Spleen (tissue), 11 donors: ENCODE results near the gene GALNTL6. TPM values are rescaled to one million over a fixed set of nuclear protein-coding genes. Genes with fewer than 3 reads are reported as not detected.

Experiments used
- DNase-seq: peaks from one replicate; pipeline ENCODE4 v3.0.0-alpha.2; 2020
- H3K27ac ChIP-seq, 8 donors: fragments of 200-600 bp; sonication (generic) in 7 of 8; 1 replicate in 4 of 8; 2 replicates in 4 of 8; pipeline versions ENCODE4 v1.5.0 to v1.8.0; 2016 to 2021; ENCODE audit warnings: inconsistent platforms in 4 of 8, mild to moderate bottlenecking in 4 of 8, moderate library complexity in 1 of 8
- H3K27me3 ChIP-seq, 7 donors: fragments of 200-600 bp; sonication (generic) in 6 of 7; replicated peaks in 1 of 7; 1 replicate in 4 of 7; 2 replicates in 3 of 7; pipeline versions ENCODE4 v1.5.0 to v1.8.0; 2016 to 2021; ENCODE audit warnings: inconsistent platforms in 3 of 7, mild to moderate bottlenecking in 1 of 7
- H3K36me3 ChIP-seq, 6 donors: fragments of 200-600 bp; sonication (generic) in 5 of 6; 1 replicate in 4 of 6; 2 replicates in 2 of 6; pipeline versions ENCODE4 v1.5.0 to v1.8.0; 2016 to 2021; ENCODE audit warnings: inconsistent platforms in 2 of 6
- H3K4me1 ChIP-seq, 6 donors: fragments of 200-600 bp; sonication (generic) in 5 of 6; 1 replicate in 3 of 6; 2 replicates in 3 of 6; pipeline versions ENCODE4 v1.5.0 to v1.8.0; 2016 to 2021; ENCODE audit warnings: inconsistent platforms in 3 of 6
- H3K4me3 ChIP-seq, 8 donors: fragments of 200-600 bp; sonication (generic) in 7 of 8; 1 replicate in 4 of 8; 2 replicates in 4 of 8; pipeline versions ENCODE4 v1.5.0 to v1.8.0; 2016 to 2021; ENCODE audit warnings: inconsistent platforms in 4 of 8, mild to moderate bottlenecking in 4 of 8, moderate library complexity in 2 of 8
- H3K9me3 ChIP-seq, 8 donors: fragments of 200-600 bp; sonication (generic) in 7 of 8; 1 replicate in 4 of 8; 2 replicates in 4 of 8; pipeline versions ENCODE4 v1.5.0 to v1.8.0; 2016 to 2021; ENCODE audit warnings: inconsistent platforms in 4 of 8
- CTCF ChIP-seq, 11 experiments: fragments of 200-600 bp in 7 of 11; fragments of 450-650 bp in 4 of 11; sonication (generic) in 4 of 11; IDR thresholded peaks in 8 of 11; conservative IDR thresholded peaks in 3 of 11; 1 replicate in 7 of 11; 2 replicates in 4 of 11; pipeline versions ENCODE4 v1.4.0 to v1.8.0; 2016 to 2021; ENCODE audit warnings: antibody characterized with exemption in 11 of 11, inconsistent platforms in 4 of 11, mild to moderate bottlenecking in 1 of 11
- POLR2A ChIP-seq, 3 donors: fragments of 450-650 bp; IDR thresholded peaks; one replicate each; pipeline ENCODE4 v1.5.1; 2017; ENCODE audit warnings: antibody characterized with exemption in 3 of 3, mild to moderate bottlenecking in 1 of 3
- POLR2AphosphoS5 ChIP-seq, 3 donors: sonication (generic); formaldehyde crosslinking; IDR thresholded peaks; one replicate each; pipeline ENCODE4 v1.5.1; 2017; ENCODE audit warnings: antibody characterized with exemption in 3 of 3
- WGBS, 5 donors: extraction: QIAGEN DNeasy Blood & Tissue Kit in 3 of 5; methylation state at CpG; one replicate each; pipeline versions ENCODE4 v1.1.5 to v1.1.7; 2013 to 2018; 5-methylcytosine and 5-hydroxymethylcytosine counted together
- intact Hi-C: fragments of 100-400 bp; cut with DNase I; formaldehyde crosslinking; loops from one replicate; pipeline ENCODE4 v1.15.0; 2023; ENCODE audit warnings: low total_unique reads
- polyA plus RNA-seq, 3 donors: library from polyadenylated mRNA; stranded (reverse); fragments of 200-250 nt; gene quantifications; one replicate each; pipeline ENCODE4 v1.2.1, GENCODE V29; 2013
- total RNA-seq, 7 donors: library from RNA; depleted of rRNA in 3 of 7; stranded (reverse); fragments of >200 nt in 3 of 7; fragmentation: NEBNext Ultra II Directional in 4 of 7; extraction: Animal tissue kit (Norgen Biotek cat#: 25700) in 4 of 7; gene quantifications; one replicate each; pipeline versions ENCODE4 v1.1.0 to v1.2.1, GENCODE V29; 2016 to 2021
- donor health status: healthy with polysubstance abuse.
- donor health status: DM: no; HTN: no; CAD: no; lungs with moderate emphysema.
- donor health status: DM: no; HTN: no; CAD: no.
- donor health status: Bipolar disorder and iron deficiency.
- donor health status: healthy.
- donor health status: DM: no; HTN: no; CAD: no.
- donor health status: DM: yes; HTN: yes; CAD: no.

GALNTL6 gene
- total and polyA plus RNA-seq, 10 donors = 3.2 to 12.5 (median 7.1) TPM

DNA sequence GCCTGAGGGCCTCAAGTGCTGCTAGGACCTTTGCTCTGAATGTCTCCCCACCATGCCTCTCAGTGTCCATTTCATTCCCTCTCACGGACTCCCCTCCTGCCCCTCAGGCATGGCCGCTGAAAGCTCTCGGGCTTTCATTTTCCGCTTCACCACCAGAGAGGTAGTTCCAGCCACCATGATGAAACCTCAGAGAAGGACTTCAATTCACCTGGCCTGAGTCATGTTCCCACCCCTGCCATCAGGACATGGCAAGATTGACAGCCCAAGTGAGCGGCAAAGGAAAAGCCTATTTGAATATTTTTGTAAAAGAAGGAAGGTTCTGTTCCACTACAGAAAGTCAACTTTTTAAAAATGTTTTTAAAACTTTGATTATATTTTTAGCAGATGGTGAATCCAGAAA lies 1106.1 kb downstream of the GALNTL6 start:
- TF ChIP-seq POLR2A (IDR thresholded peaks at IDR 0.05) (no peak), POLR2AphosphoS5 (IDR thresholded peaks at IDR 0.05) (no peak), CTCF (IDR thresholded peaks at IDR 0.05 in 8 of 11, conservative IDR thresholded peaks at IDR 0.05 in 3 of 11) (no peak)
- Histone ChIP-seq H3K4me3 (no peak overlapping the region), H3K9me3 (peaks cover 0 to 17% (median 8%) of the 10 kb centered on the region in 8 donors), H3K27me3 (no peaks in the 10 kb centered on the region), H3K27ac (no peak overlapping the region), H3K36me3 (no peaks in the 10 kb centered on the region), H3K4me1 (no peaks in the 10 kb centered on the region)
- intact Hi-C loops = no loop called here
- 92 to 97% (median 94%) methylated on average over 5 of the region's 5 CpGs for WGBS, 5 donors
- DNase-seq = no peak

DNA sequence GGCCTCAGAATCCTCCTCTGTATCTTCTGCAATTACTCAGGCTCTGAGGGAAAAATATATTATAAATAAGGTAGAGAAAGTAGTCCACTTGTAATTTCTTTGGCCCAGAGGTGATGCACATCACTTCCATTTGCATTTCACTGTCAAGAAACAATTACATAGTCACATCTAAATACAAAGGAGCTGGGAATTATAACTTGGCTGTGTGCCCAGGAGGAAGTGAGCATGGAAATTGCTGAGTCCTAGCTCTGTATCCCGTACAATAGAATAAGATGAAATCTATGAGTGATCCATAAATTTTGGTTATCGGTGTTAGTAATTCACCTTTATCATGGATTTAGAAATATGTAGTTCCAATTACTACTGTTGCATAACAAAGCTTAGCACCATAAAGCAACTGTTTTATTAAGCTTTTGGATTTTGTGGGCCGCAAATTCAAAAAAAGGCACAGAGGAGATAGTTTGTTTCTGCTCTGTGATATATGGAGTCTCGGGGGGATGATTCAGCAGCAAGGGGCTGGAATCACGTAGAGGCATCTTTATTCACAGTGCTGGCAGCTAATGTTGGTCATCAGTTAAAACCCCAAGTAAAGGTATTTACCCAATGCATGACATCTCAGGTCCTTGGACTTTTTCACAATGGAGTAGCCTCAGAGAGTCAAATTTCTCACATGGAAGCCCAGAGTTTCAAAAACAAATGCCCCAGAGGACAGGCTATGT lies 1114.1 kb downstream of the GALNTL6 start:
- no peak overlapping the region for H3K27ac ChIP-seq
- no peak for TF ChIP-seq POLR2AphosphoS5 (IDR thresholded peaks at IDR 0.05)
- TF ChIP-seq POLR2A (IDR thresholded peaks at IDR 0.05) = no peak
- TF ChIP-seq CTCF (IDR thresholded peaks at IDR 0.05 in 8 of 11, conservative IDR thresholded peaks at IDR 0.05 in 3 of 11) = no peak
- intact Hi-C loops = no loop called here
- DNase-seq = no peak
- no peak overlapping the region for H3K4me3 ChIP-seq
- H3K4me1 ChIP-seq = no peaks in the 10 kb centered on the region
- no peaks in the 10 kb centered on the region for H3K36me3 ChIP-seq
- no peaks in the 10 kb centered on the region for H3K9me3 ChIP-seq
- WGBS, 5 donors = 68 to 88% (median 82%) methylated on average over 5 of the region's 5 CpGs
- no peaks in the 10 kb centered on the region for H3K27me3 ChIP-seq

GRCh38 chr4:172928347-172928746 lies 1115.1 kb downstream of the GALNTL6 start:
- H3K27me3 ChIP-seq = no peaks in the 10 kb centered on the region
- no peak overlapping the region for H3K4me3 ChIP-seq
- no peaks in the 10 kb centered on the region for H3K4me1 ChIP-seq
- no peak overlapping the region for H3K27ac ChIP-seq
- TF ChIP-seq POLR2A (IDR thresholded peaks at IDR 0.05) (no peak), POLR2AphosphoS5 (IDR thresholded peaks at IDR 0.05) (no peak), CTCF (IDR thresholded peaks at IDR 0.05 in 8 of 11, conservative IDR thresholded peaks at IDR 0.05 in 3 of 11) (no peak)
- H3K36me3 ChIP-seq = no peaks in the 10 kb centered on the region
- no peak for DNase-seq
- intact Hi-C loops = no loop called here
- H3K9me3 ChIP-seq = no peaks in the 10 kb centered on the region

DNA sequence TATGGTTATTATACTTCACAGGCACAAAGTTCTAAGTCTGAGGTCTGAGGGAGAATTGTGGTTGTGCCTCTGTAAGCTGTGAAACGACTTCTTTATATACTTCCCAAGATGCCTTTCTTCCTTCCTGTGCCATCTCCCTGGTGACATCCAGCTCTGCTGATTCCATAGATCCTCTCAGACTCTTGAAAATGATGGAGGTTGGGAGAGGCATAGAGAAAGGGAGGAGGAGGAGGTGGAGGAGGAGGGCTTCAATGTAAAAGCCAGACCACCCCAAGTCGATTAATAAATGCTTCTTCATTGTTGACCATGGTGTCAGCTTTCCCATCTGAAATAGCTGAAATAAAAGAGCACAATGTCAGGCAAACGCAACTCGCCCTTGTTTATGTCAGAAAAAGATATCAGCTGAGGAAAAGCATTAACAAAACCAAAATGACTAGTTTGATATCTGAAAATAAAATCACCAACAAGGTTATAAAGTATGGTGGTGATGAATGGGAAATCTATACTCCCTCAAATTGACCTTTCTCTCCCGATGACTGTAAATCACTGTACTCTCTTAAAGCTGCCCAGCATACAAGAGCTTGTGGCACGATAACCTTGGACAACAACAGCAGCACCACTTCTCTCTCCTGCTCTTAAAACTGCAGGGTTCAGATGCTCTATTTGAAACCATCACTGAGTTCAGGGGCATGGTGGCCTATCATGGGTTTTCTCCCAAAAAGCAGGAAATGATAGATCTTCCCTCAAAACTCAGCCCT lies 1125.0 kb downstream of the GALNTL6 start:
- H3K4me1 ChIP-seq = no peaks in the 10 kb centered on the region
- no peak for DNase-seq
- H3K9me3 ChIP-seq = no peaks in the 10 kb centered on the region
- H3K36me3 ChIP-seq = no peaks in the 10 kb centered on the region
- no peaks in the 10 kb centered on the region for H3K27me3 ChIP-seq
- intact Hi-C loops = no loop called here
- no peak overlapping the region for H3K4me3 ChIP-seq
- H3K27ac ChIP-seq = no peak overlapping the region
- 55 to 72% (median 68%) methylated on average over 6 of the region's 6 CpGs for WGBS, 5 donors
- no peak for TF ChIP-seq POLR2AphosphoS5 (IDR thresholded peaks at IDR 0.05)
- no peak for TF ChIP-seq CTCF (IDR thresholded peaks at IDR 0.05 in 8 of 11, conservative IDR thresholded peaks at IDR 0.05 in 3 of 11)
- TF ChIP-seq POLR2A (IDR thresholded peaks at IDR 0.05) = no peak
